ENCODE measurements around the gene SH2D3A.

The SH2D3A gene

DNA sequence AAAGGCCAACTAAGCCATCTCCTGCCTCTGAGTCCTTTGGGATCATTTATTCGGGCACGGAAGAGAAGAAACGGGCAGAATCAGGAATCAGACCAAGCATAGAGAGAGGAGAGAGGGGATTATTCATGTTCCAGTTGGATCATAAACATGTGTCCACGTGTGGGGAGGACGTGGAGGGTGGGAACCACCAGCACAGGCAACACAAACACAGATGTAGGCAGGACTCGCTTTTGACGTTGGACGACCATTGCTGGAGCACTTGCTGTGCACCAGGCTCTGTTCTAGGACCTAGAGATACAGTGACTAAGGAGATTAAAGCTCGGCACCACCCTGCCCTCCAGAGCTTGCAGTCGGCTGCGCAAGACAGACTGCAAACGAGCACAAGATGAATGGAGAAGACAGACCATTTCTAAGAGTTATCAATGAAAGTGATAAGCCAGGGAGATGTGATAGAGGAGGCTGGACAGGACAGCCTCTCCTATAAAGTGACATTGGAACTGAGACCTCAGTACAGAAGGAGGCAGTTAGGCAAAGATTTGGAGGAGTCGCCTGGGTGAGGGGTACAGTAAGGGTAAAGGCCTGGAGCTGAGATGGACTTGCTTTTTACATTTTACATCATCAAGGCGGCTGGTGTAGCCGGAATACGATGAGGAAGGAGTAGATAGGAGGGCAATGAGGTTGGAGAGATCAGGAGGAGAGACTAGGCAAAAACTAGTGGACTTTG is 716 bp downstream of the SH2D3A start:
- TF ChIP-seq, protein P1, sequence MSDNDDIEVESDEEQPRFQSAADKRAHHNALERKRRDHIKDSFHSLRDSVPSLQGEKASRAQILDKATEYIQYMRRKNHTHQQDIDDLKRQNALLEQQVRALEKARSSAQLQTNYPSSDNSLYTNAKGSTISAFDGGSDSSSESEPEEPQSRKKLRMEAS (IDR thresholded peaks at IDR 0.05): peak; percentile 43; the same call in 1 of the 2 replicates
- no peak for TF ChIP-seq TEAD4 (IDR thresholded peaks at IDR 0.05)

DNA sequence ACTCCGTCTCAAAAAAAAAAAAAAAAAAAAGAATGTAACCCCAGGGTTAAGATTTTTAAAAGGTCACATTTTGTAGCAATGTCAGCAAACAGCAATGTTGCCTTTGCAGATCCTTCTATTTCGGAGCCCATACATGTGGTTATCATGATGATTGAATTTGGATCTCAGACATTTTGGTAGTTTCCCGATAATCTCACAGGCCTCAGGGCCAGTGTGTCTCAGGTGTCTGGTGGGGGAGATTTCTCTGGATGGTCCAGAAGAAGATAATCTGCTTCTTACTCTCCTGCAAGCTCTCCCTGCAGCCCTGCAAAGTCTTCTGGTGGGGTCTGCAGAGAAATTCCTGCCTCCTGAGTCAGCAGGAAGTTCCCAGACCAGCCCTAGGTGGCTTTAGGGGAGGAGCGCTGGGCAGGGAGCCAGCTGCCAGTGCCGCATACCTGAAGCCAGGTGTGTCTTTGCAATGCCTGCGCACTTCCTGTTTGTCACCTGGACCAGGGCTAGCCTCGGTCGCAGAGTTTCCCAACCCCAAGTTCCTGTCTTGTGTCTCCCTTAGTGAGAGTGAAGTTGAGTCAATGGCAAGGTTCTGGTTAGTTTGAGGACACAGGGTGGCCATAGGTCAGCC is 1.4 kb downstream of the SH2D3A start:
- TF ChIP-seq TCF12 (IDR thresholded peaks at IDR 0.05; ENCODE audit: low read depth) (peak; percentile 97), CEBPB (IDR thresholded peaks at IDR 0.05) (peak; percentile 73), ZBTB7A (IDR thresholded peaks at IDR 0.05; ENCODE audit: low read depth) (peak; percentile 85), EGR1 (IDR thresholded peaks at IDR 0.05) (no peak), RAD21 (IDR thresholded peaks at IDR 0.05; ENCODE audit: low read depth) (peak; percentile 15; the same call in 1 of the 2 replicates), REST (IDR thresholded peaks at IDR 0.05; ENCODE audit: low read depth) (no peak), YY1 (IDR thresholded peaks at IDR 0.05; ENCODE audit: low read depth) (no peak), TAF1 (IDR thresholded peaks at IDR 0.05; ENCODE audit: low read depth) (peak; percentile 54; the same call in 1 of the 2 replicates), FOXM1 (IDR thresholded peaks at IDR 0.05; ENCODE audit: borderline replicate concordance, low read depth) (peak; percentile 77), CREB1 (IDR thresholded peaks at IDR 0.05; ENCODE audit: low read depth) (peak; percentile 47; the same call in 1 of the 2 replicates), TEAD4 (IDR thresholded peaks at IDR 0.05) (peak; percentile 98), NFIC (IDR thresholded peaks at IDR 0.05) (peak; percentile 97), EP300 (IDR thresholded peaks at IDR 0.05; ENCODE audit: borderline replicate concordance) (peak; percentile 92)
- TF ChIP-seq, protein P2, sequence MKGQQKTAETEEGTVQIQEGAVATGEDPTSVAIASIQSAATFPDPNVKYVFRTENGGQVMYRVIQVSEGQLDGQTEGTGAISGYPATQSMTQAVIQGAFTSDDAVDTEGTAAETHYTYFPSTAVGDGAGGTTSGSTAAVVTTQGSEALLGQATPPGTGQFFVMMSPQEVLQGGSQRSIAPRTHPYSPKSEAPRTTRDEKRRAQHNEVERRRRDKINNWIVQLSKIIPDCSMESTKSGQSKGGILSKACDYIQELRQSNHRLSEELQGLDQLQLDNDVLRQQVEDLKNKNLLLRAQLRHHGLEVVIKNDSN (IDR thresholded peaks at IDR 0.05): peak; percentile 60; the same call in 1 of the 2 replicates
- TF ChIP-seq, protein P1 (IDR thresholded peaks at IDR 0.05): peak; percentile 86

DNA sequence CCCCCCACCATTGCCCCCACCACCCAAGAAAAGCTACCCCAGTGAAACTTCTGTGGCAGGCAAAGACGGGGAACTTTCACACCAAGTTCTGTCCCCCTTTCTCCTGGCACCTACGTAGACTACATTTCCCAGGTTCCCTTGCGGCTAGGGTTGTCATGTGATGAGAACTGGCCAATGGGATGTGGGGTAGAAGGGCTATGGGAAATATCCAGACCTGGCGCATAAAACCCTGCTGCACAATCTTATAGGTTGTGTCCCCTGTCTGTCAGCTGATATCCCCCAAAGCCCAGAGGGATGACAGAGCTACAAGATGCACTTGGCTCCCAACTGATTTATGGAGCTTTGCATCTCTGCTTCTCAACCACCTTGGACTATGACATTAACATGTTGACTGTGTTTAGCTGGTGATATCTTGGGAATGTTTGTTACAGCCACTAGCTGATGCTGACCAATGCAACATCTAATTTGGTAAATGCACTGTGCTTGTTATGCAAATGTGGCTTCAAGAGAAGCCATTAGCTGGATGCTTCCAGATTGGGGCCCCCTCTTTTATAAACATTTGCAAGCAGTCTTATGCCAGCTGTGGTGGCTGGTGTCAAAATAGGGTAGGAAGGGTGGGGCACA is 6.1 kb downstream of the SH2D3A start:
- TF ChIP-seq TAF1 (IDR thresholded peaks at IDR 0.05; ENCODE audit: low read depth) (no peak), EP300 (IDR thresholded peaks at IDR 0.05; ENCODE audit: borderline replicate concordance) (no peak), TCF12 (IDR thresholded peaks at IDR 0.05; ENCODE audit: low read depth) (no peak), TEAD4 (IDR thresholded peaks at IDR 0.05) (no peak)
- TF ChIP-seq, protein P2 (IDR thresholded peaks at IDR 0.05): peak; percentile 93

GRCh38 chr19:6760606-6761005 is 6.6 kb downstream of the SH2D3A start:
- no peak for TF ChIP-seq RAD21 (IDR thresholded peaks at IDR 0.05; ENCODE audit: low read depth)

DNA sequence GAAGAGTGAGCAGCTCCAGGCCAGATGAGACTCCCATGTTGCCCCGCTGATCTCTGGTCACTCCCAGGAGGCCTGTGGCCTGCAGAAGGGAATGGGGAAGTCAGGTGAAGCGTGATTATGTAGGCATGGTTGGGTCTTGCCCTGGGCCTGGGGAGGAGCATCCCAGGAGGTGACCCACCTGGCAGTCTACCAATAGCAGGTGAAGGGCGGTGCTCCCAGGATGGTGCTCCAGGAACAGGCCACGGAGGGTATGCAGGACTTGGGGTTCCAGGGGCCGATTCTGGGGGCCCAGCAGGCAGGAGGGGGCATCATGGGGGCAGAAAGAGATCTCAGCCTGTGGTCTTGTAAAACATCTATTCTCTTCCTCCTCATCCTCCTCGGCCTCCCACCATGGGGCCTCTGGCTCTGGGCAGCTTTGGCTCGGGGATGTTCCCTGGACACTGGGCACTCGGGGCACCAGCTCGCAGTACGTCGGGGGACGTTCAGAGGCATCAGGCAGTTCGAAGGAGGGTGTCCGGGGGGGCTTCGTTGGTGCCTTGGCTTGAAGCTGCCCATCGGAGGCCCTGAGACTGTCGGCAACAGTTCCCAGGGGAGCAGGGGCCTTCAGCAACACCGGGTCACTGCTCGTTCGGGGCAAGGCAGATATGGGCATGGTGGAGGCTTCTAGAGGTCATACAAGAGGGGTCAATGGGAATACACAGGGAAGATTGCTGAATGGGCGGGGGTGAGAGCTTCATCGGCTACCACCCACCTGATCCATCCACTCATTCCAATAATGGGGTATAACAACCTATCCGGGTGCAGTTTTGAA is 12.4 kb downstream of the SH2D3A start:
- TF ChIP-seq, protein P1 (IDR thresholded peaks at IDR 0.05): no peak
- TF ChIP-seq NFIC (IDR thresholded peaks at IDR 0.05): no peak
- TF ChIP-seq TCF12 (IDR thresholded peaks at IDR 0.05; ENCODE audit: low read depth): no peak
- no peak for TF ChIP-seq RAD21 (IDR thresholded peaks at IDR 0.05; ENCODE audit: low read depth)
- TF ChIP-seq EP300 (IDR thresholded peaks at IDR 0.05; ENCODE audit: borderline replicate concordance): no peak
- TF ChIP-seq, protein P2 (IDR thresholded peaks at IDR 0.05): no peak
- TF ChIP-seq FOXM1 (IDR thresholded peaks at IDR 0.05; ENCODE audit: borderline replicate concordance, low read depth): no peak
- no peak for TF ChIP-seq YY1 (IDR thresholded peaks at IDR 0.05; ENCODE audit: low read depth)
- no peak for TF ChIP-seq TEAD4 (IDR thresholded peaks at IDR 0.05)
- no peak for TF ChIP-seq CREB1 (IDR thresholded peaks at IDR 0.05; ENCODE audit: low read depth)
- no peak for TF ChIP-seq CEBPB (IDR thresholded peaks at IDR 0.05)
- TF ChIP-seq EGR1 (IDR thresholded peaks at IDR 0.05): no peak
- TF ChIP-seq ZBTB7A (IDR thresholded peaks at IDR 0.05; ENCODE audit: low read depth): no peak
- TF ChIP-seq REST (IDR thresholded peaks at IDR 0.05; ENCODE audit: low read depth): no peak
- TF ChIP-seq TAF1 (IDR thresholded peaks at IDR 0.05; ENCODE audit: low read depth): no peak

Data from Ishikawa (cell line).